CD4-positive, alpha-beta T cell treated with Interleukin-17A for 4 hours (primary cell): ENCODE measurements around the gene ATF7IP.
"Not testable (repeated sequence)": the region's sequence is repeated elsewhere in the genome, so short reads cannot be mapped to it uniquely, and the experiment has no call there.

Source experiments
- DNase-seq: peaks from one replicate; pipeline ENCODE4 v3.0.0-alpha.2; 2020; ENCODE audit warnings: mixed read lengths

The ATF7IP gene

GRCh38 chr12:14369311-14369710, 3.8 kb downstream of the ATF7IP start:
- DNase-seq, result no peak

- DNase-seq, result no peak
Observed at GRCh38 chr12:14373217-14373616, 7.7 kb downstream of the ATF7IP start.

- DNase-seq, result no peak
Observed at GRCh38 chr12:14379508-14379907, 14.0 kb downstream of the ATF7IP start.

GRCh38 chr12:14384783-14385638, 19.5 kb downstream of the ATF7IP start:
- DNase-seq, result peak; percentile 63

GRCh38 chr12:14387219-14387871, 21.9 kb downstream of the ATF7IP start:
- DNase-seq, result no peak

- DNase-seq, result no peak
Observed at GRCh38 chr12:14390449-14390848, 25.0 kb downstream of the ATF7IP start.

GRCh38 chr12:14390870-14391530, 25.5 kb downstream of the ATF7IP start:
- no peak for DNase-seq

GRCh38 chr12:14393751-14394150, 28.3 kb downstream of the ATF7IP start:
- no peak for DNase-seq

- DNase-seq, result peak; percentile 40
Observed at GRCh38 chr12:14394317-14395073, 29.0 kb downstream of the ATF7IP start.

GRCh38 chr12:14395074-14395778, 29.7 kb downstream of the ATF7IP start:
- DNase-seq, result no peak

- DNase-seq, result no peak
Observed at GRCh38 chr12:14396071-14396470, 30.6 kb downstream of the ATF7IP start.

- DNase-seq, result no peak
Observed at GRCh38 chr12:14399871-14400270, 34.4 kb downstream of the ATF7IP start.

GRCh38 chr12:14400599-14400998, 35.1 kb downstream of the ATF7IP start:
- DNase-seq, result no peak

- DNase-seq, result not testable (repeated sequence)
Observed at GRCh38 chr12:14401267-14401666, 35.8 kb downstream of the ATF7IP start.

- no peak for DNase-seq
Observed at GRCh38 chr12:14402697-14403096, 37.2 kb downstream of the ATF7IP start.

GRCh38 chr12:14403293-14403692, 37.8 kb downstream of the ATF7IP start:
- DNase-seq, result no peak

GRCh38 chr12:14403711-14404196, 38.3 kb downstream of the ATF7IP start:
- DNase-seq, result no peak

- DNase-seq, result not testable (repeated sequence)
Observed at GRCh38 chr12:14405407-14405806, 39.9 kb downstream of the ATF7IP start.

GRCh38 chr12:14408208-14408607, 42.7 kb downstream of the ATF7IP start:
- no peak for DNase-seq

GRCh38 chr12:14410177-14410576, 44.7 kb downstream of the ATF7IP start:
- DNase-seq, result no peak

- DNase-seq, result peak; percentile 41
Observed at GRCh38 chr12:14410841-14411569, 45.5 kb downstream of the ATF7IP start.
